GM18511 (cell line): ENCODE results near the gene COMMD10.
A peak's percentile ranks its signal among the peaks of the same experiment; 100 is the strongest.

Experiments
- ATAC-seq: cut with Tn5 transposase; IDR thresholded peaks from one replicate; pipeline ENCODE4 v1.9.1; 2021; ENCODE audit warnings: mild to moderate bottlenecking, moderate library complexity; ENCODE audit not compliant: unreplicated experiment

COMMD10 gene

GRCh38 chr5:116209166-116209565 lies 124.3 kb downstream of the COMMD10 start:
- ATAC-seq: no peak

- no peak for ATAC-seq
These were observed 127.4 kb downstream of the COMMD10 start for GRCh38 chr5:116212225-116212624.

GRCh38 chr5:116216246-116216645 lies 131.4 kb downstream of the COMMD10 start:
- no peak for ATAC-seq

GRCh38 chr5:116225281-116225922 lies 140.6 kb downstream of the COMMD10 start:
- ATAC-seq: no peak

GRCh38 chr5:116229131-116229689 lies 144.4 kb downstream of the COMMD10 start:
- ATAC-seq: no peak

GRCh38 chr5:116231288-116231687 lies 146.5 kb downstream of the COMMD10 start:
- no peak for ATAC-seq

- no peak for ATAC-seq
These were observed 149.9 kb downstream of the COMMD10 start for GRCh38 chr5:116234681-116235080.

- no peak for ATAC-seq
These were observed 153.2 kb downstream of the COMMD10 start for GRCh38 chr5:116237917-116238500.

- ATAC-seq: no peak
These were observed 157.5 kb downstream of the COMMD10 start for GRCh38 chr5:116242343-116242742.

GRCh38 chr5:116248432-116248831 lies 163.6 kb downstream of the COMMD10 start:
- no peak for ATAC-seq

GRCh38 chr5:116249648-116250047 lies 164.8 kb downstream of the COMMD10 start:
- ATAC-seq: no peak

- no peak for ATAC-seq
These were observed 171.9 kb downstream of the COMMD10 start for GRCh38 chr5:116256717-116257116.

GRCh38 chr5:116265471-116265870 lies 180.6 kb downstream of the COMMD10 start:
- ATAC-seq: no peak

- ATAC-seq: no peak
These were observed 186.7 kb downstream of the COMMD10 start for GRCh38 chr5:116271446-116272025.

GRCh38 chr5:116272281-116272941 lies 187.6 kb downstream of the COMMD10 start:
- ATAC-seq: peak; percentile 31

- ATAC-seq: peak; percentile 100
These were observed 188.8 kb downstream of the COMMD10 start for GRCh38 chr5:116273448-116274242.

- ATAC-seq: no peak
These were observed 189.4 kb downstream of the COMMD10 start for GRCh38 chr5:116274251-116274650.

GRCh38 chr5:116275282-116275681 lies 190.5 kb downstream of the COMMD10 start:
- ATAC-seq: no peak

- ATAC-seq: no peak
These were observed 192.1 kb downstream of the COMMD10 start for GRCh38 chr5:116276952-116277351.

- no peak for ATAC-seq
These were observed 195.5 kb downstream of the COMMD10 start for GRCh38 chr5:116280149-116280803.
